ENCODE measurements around the gene GASK1A.
"Not testable (repeated sequence)": the region's sequence is repeated elsewhere in the genome, so short reads cannot be mapped to it uniquely, and the experiment has no call there.

Gene GASK1A

DNA sequence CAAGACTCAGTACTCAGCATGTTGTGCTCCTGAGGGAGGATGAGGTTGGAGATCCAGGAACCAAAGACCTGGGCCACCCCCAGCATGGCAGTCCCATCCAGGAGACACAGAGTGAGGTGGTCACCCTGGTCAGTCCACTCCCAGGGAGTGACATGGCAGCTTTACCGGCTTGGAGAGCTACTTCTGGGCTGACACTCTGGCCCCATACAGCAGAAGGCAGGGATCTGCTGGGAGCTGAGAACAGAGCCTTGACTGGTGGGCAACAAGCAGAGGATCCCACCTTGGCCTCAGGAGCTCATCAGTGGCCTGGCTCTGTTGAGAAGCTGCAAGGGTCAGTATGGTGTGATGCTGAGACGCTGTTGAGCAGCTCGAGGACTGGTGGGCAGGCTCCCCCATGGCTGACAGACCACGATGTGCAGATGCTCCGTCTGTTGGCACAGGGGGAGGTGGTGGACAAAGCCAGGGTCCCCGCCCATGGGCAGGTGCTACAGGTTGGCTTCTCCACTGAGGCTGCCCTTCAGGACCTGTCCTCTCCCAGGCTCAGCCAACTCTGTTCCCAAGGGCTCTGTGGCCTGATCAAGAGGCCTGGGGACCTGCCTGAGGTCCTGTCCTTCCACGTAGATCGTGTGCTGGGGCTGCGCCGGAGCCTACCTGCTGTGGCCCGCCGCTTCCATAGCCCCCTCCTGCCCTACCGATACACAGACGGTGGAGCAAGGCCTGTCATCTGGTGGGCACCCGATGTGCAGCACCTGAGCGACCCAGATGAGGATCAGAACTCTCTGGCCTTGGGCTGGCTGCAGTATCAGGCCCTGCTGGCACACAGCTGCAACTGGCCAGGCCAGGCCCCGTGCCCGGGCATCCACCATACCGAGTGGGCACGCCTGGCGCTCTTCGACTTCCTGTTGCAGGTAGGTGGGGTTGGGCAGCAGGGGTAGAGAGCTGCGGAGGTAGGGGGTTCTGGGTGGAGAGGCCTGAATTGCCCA, 53.8 kb downstream of the GASK1A start:
- FAIRE-seq = no peak

DNA sequence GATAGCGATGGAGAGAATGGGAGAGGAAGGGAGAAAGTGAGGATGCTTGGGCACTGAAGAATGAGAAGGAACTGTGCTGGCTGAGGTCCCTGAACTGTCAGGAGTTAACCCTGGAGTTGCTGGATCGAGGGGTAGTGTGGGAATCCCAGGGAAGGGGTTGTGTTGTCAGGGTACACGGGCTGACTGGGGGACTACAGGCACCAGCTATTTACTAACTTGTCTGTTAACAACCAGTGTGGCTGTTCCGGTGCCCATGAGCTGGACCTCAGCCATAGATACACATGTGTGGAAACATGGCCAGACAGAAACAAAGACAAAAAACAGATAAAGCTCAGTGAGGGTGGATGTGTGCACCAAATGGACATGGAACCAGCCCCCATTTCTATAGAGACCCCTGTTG, 55.1 kb downstream of the GASK1A start:
- FAIRE-seq = no peak

DNA sequence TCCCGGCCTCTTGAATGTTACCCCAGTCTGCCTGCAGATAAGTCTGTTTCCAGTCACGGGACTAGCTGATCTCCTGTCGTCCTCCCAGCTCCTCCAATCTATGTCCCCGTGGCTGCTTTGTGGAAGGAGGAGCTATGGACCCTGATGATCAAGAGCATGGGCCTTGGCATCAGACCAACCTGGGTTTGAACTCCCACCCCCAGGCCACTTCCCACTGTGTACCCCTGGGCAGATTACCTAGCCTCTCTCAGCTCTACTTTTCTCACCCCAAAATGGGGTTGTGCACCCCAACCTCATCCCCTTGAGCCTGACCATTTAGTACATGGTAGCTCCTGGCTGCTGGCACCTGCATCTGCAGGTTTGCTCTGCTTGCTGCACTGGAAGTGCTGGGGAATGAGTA, 55.8 kb downstream of the GASK1A start:
- FAIRE-seq = no peak

DNA sequence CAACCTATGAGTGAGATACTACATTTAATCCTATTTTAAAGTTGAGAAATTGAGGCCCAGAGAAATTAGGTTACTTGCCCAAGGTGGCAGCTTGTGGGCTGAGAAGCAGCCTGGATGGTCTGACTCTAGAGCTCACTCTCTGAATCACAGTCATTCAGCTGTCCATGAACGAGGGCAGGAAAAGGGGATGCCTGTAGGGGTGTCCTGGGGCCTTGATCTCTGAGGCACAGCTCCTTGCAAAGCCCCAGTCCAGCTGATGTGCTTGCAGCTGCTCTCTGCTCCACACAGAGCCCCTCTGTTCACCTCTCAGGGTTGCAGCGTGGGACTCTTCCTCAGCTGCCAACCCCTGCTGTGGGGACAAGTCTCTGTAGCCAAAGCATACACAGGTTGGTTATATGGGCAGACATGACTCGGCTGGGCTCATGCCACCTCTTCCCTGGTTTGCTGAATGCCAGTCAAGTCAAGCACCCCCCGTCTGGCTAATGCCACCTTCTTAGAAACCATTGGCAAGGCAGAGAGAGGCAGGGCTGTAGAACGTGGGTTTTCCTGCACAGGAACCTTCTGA, 56.8 kb downstream of the GASK1A start:
- FAIRE-seq = no peak

DNA sequence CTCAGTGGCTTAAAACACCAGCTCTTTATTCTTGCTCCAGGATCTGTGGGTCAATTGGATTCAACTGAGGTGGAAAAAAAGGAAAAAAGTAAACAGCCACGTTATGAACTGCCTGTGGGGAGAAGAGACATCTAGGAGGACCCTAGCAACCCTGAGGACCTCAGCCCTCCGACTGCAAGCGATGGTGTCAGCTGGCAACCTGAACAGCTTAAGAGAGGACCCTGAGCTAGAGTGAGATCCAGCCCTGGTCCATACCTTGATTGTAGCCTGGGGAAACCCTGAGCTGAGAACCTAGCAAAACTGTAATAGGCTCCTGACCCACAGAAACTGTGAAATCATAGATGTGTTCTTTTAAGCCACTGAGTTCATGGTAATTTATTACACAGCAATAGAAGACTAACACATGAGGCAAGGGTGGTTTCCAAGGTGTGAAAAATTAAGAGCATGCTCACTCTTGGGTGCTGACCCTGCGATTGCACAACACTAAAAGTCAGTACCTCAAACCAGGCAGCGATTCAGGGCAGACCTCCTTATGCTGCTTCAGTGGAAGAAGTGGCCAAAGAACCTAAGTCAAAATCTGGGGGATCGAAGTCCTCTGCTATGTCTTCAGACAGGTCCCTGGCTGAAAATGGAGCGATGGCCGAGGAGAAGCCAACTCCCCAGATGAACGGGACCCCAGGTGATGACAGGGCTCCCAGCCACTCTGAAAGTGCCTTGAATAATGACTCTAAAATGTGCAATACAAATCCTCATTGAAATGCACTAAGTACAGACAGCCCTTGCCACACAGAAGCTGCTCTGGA, 57.7 kb downstream of the GASK1A start:
- no peak for FAIRE-seq

DNA sequence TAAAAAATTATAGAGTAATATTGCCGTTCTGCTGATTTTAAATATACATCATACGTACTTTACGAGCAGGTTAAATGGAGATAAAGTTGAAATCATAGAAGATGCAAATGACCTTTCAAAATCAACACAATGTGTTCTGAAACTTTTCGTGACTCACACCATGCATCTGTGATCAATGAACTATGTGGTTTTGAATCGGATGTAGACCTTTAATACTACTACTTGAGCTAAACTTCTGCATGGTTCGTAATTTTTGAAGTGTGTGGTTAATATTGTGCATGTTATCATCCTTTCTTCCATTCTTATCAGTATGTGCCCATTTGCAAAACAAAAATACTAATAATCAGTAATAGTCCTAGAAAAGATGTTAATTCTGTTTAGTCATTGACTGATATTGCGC, 58.9 kb downstream of the GASK1A start:
- no peak for FAIRE-seq

DNA sequence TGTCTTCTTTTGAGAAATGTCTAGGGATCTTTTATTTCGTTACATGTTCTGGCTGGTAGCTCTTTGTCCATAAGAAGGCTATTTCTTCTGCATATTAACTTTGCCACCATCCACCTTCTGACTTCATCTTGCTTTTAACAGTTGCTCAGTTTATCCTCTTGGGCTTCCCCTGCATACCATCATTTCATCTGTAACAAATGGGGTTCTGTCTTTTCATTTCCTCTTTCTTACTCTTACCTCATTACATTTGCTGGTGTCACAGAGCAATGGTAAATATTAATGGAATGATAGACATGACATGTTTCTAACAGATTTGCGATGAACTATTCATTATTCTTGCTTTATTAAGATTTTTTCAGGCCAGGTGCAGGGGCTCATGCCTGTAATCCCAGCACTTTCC, 62.4 kb downstream of the GASK1A start:
- no peak for FAIRE-seq

DNA sequence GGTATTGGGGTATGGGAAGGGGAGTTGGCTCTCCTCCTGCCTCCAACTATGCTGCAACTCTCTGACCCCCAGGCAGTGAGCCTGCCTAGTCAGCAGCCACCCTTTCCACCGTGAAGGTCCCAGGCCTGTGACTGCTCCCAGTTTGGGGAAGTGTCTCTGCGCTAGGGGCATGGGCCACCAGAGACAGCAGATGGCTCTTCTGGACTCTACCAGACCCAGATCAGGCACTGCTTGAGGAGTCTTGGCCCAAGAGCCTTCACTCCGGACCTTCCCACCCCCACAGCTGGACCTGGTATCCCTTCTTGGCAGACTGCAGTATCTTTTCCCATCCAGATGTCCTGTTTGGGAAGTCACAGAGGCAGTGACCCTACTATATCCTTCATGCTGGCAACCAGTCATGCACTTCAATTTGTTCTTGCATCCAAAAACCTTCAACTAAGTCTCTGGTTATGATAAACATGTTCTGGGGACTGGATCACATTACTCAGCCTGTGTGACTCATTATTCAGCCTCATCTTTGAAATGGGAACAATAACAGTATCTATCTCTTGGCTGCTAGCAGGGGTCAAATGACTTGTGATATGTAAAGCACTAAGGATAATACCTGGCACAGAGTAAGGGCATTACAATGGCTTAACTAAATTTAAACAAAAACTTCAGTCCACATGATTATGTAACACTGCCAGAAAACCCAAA, 64.1 kb downstream of the GASK1A start:
- no peak for FAIRE-seq

DNA sequence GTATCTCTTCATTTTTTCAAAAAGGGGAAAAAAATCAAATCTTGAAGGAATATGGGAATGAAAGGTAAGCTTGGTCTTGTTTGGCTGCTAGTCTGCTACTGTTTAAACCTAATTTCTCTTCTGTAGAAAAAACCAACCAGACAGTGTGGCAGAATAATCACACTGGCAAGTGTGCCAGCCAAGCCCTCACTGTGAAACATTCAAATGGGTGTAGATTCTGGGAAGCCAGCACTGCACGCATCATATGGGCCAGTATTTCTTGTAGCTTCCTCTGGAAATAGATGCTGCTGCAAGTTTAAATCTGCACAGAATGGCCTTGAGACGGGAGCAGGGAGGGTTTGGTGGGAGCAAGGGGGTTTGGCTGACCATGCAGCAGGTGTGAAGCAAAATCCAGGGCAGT, 64.7 kb downstream of the GASK1A start:
- no peak for FAIRE-seq

DNA sequence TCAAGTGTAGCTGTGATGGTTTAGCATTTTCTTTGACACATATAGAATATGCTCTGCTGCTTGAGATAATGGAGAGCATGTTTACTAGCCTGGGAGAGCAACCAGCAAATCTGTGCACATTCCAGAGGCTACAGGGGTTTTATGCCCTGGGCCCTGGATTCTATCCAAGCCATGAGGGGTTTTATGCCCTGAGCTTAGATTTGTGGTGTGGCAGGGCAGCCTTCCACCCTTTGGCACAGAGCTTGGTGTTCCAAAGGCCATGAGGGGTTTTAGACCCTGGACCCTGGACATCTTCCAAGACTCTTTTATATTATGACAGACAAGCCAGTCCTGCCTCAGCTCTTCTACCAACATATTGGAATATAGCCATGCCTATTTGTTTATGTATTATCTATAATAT, 66.0 kb downstream of the GASK1A start:
- not testable (repeated sequence) for FAIRE-seq

DNA sequence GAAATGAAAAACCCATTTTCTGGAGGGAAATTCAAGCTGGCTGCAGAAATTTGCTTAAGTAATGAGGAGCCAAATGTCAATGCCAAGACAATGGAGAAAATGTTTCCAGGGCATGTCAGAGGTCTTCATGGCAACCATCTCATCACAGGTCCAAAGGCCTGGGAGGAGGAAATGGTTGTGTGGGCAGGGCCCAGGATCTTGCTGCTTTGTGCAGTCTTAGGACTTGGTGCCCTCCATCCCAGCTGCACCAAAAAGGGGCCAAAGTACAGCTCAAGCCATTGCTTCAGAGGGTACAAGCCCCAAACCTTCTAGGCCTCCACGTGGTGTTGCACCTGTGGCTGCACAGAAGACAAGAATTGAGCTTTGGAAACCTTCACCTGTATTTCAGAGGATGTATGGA, 67.5 kb downstream of the GASK1A start:
- FAIRE-seq = no peak

DNA sequence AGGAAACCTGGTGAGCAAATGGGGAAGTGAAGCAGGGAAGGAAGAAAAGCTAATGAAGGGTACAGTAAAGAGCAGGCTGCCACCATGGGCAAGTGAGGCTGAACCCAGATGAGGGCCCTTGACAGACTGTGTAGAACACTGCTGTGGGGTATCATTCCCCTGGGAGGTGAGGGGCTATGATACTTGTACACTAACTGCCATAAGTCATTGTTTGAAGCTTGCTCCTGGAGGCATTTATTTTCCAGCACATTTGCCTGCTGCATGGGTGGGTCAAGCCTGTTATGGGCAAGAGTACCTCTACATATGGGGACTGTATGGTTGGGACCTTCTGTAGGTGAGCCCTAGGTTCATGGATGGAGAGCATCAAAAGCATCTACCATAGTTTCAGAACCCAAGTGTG, 69.4 kb downstream of the GASK1A start:
- FAIRE-seq = no peak

DNA sequence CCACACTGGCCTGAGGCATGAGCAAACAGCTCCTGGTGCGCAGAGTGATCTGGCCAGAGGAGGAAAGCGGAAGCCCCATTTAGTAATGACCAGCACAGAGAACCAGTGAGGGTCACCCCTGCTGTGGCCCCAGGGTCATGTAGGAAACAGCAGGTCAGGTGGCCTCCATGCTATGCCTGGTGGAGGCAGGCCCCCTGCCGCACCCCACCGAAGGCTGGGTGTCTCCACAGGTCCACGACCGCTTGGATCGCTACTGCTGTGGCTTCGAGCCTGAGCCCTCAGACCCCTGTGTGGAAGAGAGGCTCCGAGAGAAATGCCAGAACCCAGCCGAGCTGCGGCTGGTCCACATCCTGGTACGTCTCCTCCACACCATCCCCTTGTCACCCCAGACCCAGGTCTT, 74.2 kb downstream of the GASK1A start:
- FAIRE-seq = no peak

DNA sequence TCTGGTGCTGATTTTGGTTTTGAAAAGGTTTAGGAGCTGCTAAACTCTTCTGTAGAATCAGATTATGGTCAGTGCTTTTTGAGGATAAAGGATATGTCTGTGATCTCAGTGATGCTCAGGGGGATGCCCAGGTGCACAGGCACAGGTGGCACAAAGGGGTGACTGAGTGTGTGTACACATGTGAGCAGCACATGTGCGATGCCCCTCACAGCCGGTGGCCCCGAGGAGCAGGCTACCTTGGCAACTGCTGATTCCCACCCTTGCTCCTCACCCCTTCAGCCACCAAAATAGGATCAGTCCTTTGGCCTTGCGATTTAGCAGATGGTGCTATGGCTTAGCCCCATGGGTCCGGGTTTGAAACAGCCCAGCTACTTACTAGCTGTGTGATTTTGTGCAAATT, 75.6 kb downstream of the GASK1A start:
- FAIRE-seq = no peak

DNA sequence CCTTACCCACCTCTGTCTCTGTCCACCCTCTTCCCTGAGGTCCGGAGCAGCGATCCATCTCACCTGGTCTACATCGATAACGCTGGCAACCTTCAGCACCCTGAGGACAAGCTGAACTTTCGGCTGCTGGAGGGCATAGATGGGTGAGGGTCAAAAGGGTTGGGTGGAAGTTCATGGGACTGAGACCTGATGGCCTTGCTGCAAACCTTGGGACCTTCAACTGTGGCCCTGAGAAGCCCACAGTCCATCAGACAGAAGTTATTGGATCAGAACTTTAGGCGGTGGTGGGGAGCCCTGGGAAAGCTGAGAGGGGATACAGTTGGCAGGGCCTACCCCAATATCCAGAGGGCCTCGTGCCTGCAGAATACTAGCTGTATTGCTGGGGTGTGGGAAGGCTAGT, 76.3 kb downstream of the GASK1A start:
- FAIRE-seq = no peak

DNA sequence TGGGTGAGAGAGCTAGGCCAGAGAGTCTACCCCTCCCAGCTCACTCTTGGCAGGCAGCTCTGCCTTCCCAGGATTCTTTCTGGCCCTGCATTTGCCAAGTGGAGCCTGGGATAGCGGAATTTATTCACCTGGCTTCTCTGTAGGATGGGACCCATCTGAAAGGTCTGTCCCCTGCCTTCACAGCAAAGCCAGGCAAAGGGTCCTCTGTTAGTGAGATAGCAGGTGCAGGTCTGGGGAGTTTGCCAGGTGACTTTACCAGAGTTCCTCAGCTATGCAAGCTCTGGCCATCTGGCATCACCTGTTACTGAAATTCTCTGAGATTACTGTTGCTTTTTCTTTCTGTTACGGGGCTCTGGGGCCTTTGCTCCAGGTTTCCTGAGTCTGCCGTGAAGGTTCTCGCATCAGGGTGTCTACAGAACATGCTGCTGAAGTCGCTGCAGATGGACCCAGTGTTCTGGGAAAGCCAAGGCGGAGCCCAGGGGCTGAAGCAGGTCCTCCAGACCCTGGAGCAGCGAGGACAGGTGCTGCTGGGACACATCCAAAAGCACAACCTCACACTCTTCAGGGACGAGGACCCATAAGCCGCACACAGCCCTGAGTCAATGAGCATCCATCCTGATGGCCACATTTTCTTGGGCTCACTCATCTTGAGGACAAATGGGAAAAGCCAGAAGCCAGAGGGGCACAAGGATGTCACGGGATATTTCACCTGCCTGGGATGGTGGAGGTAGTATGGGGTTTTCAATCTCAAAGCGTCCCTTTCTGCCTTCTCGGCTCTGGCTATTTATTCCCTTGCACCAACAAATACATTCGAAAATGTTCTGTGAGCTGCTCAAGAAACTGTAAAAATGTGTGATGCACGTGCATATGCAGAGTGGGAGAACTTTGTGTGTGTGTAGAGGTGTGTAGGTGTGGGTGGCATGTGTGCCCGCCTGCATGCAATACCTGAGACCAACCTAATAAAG, 77.0 kb downstream of the GASK1A start:
- FAIRE-seq = no peak

DNA sequence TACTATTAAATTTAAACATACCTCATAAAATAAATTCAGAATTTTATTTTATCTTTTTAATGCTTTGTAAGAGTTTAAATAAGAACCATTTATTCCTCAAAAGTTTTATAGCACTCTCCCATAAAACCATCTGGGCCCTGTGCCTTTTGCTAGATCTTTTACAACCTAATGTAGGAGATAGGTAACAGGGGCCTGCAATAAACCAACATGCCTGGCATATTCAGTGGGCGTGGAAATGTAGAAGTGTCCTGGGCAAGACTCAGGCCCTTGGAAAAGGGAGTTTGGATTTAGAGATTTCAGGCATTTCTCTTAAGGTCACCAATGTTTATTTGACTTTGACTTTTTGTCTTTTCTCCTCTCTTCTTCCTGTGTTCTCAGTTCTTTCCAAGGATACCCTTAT, 80.3 kb downstream of the GASK1A start:
- FAIRE-seq = no peak

DNA sequence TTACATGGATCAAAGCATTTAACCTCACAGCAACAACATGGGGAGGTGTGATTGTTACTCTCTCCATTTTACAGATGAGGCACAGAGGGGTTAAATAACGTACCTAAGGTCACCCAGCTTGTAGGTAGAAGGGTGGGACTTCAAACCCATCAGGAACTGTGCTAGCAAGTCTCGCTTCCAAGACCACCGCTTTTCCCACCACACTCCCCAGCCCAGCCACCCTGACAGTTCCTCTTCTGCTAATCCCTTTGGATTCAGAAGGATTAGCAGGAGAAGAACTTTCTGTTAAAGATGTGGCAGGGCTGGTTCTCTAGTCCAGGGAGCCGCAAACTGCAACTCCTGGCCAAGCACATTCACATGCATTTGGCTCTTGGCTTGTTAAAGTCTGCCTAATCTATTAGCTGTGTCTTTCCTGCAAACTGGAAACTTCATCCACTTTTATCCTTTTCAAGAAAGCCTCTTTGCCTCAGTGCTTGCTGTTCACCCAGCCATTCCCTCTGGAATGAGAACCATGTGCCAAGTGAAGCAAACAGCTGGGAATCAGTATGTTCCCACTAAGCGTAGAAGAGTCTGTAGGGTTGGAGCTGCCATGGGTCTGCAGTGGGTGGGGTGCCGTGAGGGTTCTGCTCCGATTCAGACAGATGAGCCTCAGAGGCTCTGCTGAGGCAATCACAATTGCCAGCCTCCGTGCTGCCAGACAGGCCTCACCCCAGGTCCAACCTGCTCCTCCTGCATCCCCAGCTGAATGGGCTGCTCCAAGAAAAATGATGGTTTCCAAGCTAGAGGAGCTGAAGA, 82.2 kb downstream of the GASK1A start:
- FAIRE-seq = no peak

DNA sequence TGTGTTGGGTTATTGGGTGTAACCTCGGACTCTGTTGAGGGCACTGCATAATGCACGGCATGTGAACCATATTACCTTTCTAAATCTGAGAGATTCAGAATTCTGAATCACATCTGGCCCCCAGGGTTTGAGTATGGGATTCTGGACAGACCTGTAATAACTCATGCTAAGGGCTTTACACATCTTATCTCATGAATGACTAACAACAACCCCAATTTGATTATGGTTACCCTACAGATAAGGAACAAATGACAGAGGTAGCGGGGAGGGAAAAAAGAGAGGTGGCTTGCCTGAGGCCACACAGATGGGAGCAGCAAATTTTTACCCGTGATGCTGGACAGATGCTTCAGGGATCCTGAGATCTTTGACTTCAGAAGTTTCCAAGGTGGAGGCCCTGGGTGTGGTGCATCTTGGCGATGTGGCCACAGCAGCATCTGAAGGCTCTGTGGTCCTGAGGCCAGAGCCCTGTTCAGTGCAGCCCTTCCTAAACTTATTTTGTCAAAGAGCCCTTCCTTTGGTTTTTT, 83.0 kb downstream of the GASK1A start:
- no peak for FAIRE-seq

DNA sequence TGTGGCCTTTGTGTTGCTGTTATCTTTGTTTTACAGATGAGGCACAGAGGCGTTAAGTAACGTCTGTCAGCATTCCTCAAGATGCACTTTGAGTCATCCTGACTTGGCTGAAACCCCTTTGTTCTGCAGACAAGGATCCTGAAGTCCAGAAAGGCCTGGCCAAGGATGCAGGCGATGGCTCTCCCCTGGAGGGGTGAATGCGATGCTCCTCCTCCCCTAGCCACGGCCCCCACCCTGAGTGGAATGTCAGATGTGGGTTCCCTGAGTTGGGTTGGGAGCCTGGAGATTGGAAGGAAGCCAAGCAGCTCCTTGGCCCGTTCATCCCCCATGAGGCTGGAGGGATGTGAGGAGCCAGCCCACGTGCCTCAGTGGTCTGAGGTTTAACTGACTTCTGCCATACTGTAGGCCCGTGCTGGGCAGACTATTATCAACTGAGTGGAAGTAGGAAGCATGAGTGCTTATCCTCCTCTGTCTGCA, 83.5 kb downstream of the GASK1A start:
- no peak for FAIRE-seq

Data from endometrium (tissue), 2 donors.